CD4-positive, alpha-beta T cell treated with Interleukin-6 for 4 hours (primary cell): ENCODE measurements around the gene PCDHB3.
"Not testable (repeated sequence)": the region's sequence is repeated elsewhere in the genome, so short reads cannot be mapped to it uniquely, and the experiment has no call there.

ENCODE experiments used
- DNase-seq: peaks from one replicate; pipeline ENCODE4 v3.0.0-alpha.2; 2020; ENCODE audit warnings: mixed read lengths

The PCDHB3 gene

GRCh38 chr5:141100243-141100805 is at the start of gene PCDHB3:
TSS of gene PCDHB3 (plus strand) at chr5:141100473. CDS start at chr5:141100650, 177 bp downstream.
- peak; percentile 4 for DNase-seq

- DNase-seq, result no peak
These were observed 49.4 kb upstream of the PCDHB3 start, which contains the start of gene PCDHB1 for GRCh38 chr5:141050622-141051520. TSS of gene PCDHB1 (plus strand) at chr5:141051374. CDS start at chr5:141051471, 97 bp downstream.

- no peak for DNase-seq
These were observed 48.8 kb upstream of the PCDHB3 start for GRCh38 chr5:141051521-141051866.

GRCh38 chr5:141077826-141078225 is 22.4 kb upstream of the PCDHB3 start:
- DNase-seq, result no peak

GRCh38 chr5:141082228-141082627 is 18.0 kb upstream of the PCDHB3 start:
- no peak for DNase-seq

- peak; percentile 47 for DNase-seq
These were observed 15.7 kb upstream of the PCDHB3 start for GRCh38 chr5:141084487-141084989.

GRCh38 chr5:141094481-141095262 is 5.6 kb upstream of the PCDHB3 start, which contains the start of gene PCDHB2:
TSS of gene PCDHB2 (plus strand) at chr5:141094615. CDS start at chr5:141094791, 176 bp downstream.
- DNase-seq, result no peak

- DNase-seq, result no peak
These were observed 5.0 kb upstream of the PCDHB3 start for GRCh38 chr5:141095263-141095641.

GRCh38 chr5:141096181-141096580 is 4.1 kb upstream of the PCDHB3 start:
- not testable (repeated sequence) for DNase-seq

- DNase-seq, result not testable (repeated sequence)
These were observed 3.7 kb upstream of the PCDHB3 start for GRCh38 chr5:141096586-141096985.

GRCh38 chr5:141101059-141101458 is 786 bp downstream of the PCDHB3 start:
- no peak for DNase-seq

- not testable (repeated sequence) for DNase-seq
These were observed 1.8 kb downstream of the PCDHB3 start for GRCh38 chr5:141102070-141102469.

GRCh38 chr5:141102471-141102870 is 2.2 kb downstream of the PCDHB3 start:
- DNase-seq, result not testable (repeated sequence)

GRCh38 chr5:141105350-141105749 is 5.1 kb downstream of the PCDHB3 start:
- no peak for DNase-seq

- DNase-seq, result no peak
These were observed 19.0 kb downstream of the PCDHB3 start for GRCh38 chr5:141119250-141119649.

GRCh38 chr5:141121563-141121962 is 21.3 kb downstream of the PCDHB3 start, which contains the start of gene PCDHB4:
TSS of gene PCDHB4 (plus strand) at chr5:141121818. CDS start at chr5:141121999, 181 bp downstream.
- DNase-seq, result no peak

GRCh38 chr5:141121985-141122384 is 21.7 kb downstream of the PCDHB3 start:
- no peak for DNase-seq

- DNase-seq, result not testable (repeated sequence)
These were observed 23.3 kb downstream of the PCDHB3 start for GRCh38 chr5:141123396-141124135.

GRCh38 chr5:141127305-141127704 is 27.0 kb downstream of the PCDHB3 start:
- no peak for DNase-seq

GRCh38 chr5:141135030-141135717 is 34.9 kb downstream of the PCDHB3 start, which contains the start of gene PCDHB5:
TSS of gene PCDHB5 (plus strand) at chr5:141135206. CDS start at chr5:141135435, 229 bp downstream.
- no peak for DNase-seq

- no peak for DNase-seq
These were observed 35.5 kb downstream of the PCDHB3 start for GRCh38 chr5:141135718-141136266.
